NCI-H1092 treated with DMSO at 0.1 percent for 48 hours (cell line): ENCODE measurements around the gene AATK.

Experiments
- DNase-seq: peaks from one replicate; lab custom pipeline; 2025; lab: John Stamatoyannopoulos, UW

Gene AATK

GRCh38 chr17:81195941-81196495, 30.0 kb upstream of the AATK start:
- DNase-seq, result no peak

DNA sequence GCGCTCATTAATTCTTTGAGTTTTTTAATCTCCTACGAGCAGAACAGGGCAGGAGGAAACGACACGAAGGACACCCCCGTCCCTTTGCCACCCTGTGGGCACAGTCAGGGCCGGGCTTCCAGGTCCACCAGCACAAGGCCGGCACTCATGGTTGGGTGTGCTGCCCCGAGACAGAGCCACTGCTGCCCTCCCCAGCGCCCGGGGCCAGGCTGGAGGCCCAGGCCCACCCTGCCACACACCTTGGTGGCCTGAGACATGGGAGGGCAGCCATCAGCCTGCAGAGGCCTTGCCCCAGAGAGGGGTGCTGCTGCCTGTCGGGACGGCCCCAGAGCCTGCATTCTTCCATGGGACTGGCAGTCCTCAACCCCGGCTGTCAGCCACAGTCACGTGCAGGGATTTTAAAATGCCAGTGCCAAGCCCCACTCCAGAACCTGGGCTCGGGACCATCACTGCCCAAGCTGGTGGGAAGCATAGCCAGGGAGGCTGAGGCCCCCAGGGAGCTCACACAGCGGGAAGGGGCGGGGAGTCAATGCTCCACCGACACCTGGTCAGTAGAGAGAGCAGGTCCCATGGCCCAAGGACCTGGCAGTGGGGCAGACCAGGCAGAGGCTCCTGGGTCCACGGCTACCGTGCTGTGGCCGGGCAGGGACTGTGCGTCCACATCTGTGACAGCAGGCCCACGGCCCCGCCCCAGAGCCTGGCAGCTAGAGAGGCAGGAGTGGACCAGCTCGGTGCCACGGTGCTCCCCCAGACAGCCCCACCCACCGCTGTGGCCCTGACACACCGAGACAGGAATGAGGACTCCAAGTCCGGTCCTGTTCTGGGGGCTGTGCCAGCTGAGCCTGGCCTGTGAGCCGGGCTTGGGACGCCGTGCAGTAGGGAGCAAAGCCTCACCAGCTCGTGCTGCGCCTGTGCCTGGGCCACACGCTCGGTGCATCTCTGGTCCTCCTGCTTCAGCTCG, 29.2 kb upstream of the AATK start:
- DNase-seq, result no peak

DNA sequence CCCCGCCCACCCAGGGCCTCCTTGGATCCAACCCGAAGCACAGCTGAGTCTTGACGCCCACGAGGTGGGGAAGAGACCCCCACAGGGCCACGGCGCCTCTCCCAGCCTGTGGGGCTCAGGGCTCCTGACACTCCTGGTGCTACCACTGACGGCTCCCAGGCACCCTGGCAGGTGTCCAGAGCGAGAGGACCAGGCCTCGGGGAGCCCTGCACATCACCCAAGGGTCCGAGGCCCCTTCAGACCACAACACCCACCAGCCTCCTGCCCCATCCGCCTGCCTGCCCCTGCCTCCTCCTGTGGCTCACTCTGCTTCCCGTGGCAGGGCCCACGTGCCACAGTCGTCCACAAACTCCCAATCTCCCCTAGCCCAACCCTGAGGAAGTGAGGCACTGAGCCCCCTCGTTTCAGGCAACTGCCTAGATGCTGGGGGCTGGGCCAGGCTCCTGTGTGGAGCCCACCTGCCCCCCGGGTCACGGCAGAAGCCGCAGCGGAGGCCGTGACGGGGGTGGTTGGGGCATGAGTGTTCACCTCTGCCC, 28.3 kb upstream of the AATK start:
- no peak for DNase-seq

- DNase-seq, result no peak
Observed at GRCh38 chr17:81193470-81194224, 27.6 kb upstream of the AATK start.

DNA sequence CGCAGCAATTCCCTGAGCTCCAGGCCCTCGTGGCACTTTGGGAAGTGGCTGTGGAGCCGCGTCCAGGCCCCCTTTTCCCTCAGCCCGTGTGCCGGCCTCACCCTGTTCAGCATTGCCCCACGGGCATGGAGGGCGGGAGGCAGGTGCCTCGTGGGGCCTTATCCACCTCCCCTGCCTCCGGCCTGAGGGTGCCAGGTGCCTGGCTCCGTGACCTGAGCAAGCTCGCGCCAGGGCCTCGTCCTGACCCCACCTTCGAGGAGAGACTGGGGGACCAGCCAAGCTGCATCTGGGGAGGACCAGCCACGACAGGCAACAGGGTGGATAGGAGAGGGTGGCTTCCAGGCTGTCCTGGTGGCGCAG, 27.0 kb upstream of the AATK start:
- DNase-seq, result no peak

GRCh38 chr17:81192386-81193050, 26.5 kb upstream of the AATK start:
- DNase-seq, result no peak

DNA sequence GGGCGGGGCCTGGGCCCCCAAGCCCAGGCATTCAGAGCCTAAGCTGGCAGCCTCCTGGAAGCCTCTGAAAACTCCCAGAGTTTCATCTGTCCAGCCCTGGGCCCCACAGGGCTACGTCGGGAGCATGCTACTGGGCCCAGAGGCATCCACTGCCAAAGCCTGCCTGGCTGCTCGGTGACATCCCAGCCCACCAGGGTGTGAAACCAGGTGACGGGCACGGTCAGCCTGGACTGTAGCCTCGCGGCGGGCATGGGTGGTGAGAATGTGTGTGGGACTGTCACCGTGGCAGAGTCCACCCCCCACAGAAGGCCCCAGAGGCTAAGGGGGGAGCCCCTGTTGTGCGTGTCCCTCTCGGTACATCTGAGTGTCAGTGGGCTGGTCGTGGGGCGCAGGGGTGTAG, 25.6 kb upstream of the AATK start:
- no peak for DNase-seq

- DNase-seq, result no peak
Observed at GRCh38 chr17:81191116-81191515, 25.1 kb upstream of the AATK start.

DNA sequence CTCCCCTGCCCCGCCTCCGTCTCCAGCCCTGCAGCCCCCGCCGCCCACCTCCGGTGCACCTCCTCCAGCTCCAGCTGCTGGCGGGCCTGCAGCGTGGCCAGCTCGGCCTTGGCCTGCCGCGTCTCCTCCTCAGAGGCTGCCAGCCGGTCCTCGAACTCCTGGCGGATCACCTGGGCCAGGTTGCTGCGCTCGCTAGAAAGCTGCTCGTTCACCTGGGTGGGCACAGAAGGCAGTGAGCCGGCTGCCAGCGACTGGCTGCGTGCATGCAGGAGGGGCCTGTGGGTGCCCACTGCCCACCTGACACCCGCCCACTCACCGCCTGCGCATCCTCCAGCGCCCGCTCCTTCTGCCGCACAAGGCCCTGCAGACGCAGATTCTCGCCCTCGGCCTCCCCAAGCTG, 24.6 kb upstream of the AATK start:
- DNase-seq, result no peak

DNA sequence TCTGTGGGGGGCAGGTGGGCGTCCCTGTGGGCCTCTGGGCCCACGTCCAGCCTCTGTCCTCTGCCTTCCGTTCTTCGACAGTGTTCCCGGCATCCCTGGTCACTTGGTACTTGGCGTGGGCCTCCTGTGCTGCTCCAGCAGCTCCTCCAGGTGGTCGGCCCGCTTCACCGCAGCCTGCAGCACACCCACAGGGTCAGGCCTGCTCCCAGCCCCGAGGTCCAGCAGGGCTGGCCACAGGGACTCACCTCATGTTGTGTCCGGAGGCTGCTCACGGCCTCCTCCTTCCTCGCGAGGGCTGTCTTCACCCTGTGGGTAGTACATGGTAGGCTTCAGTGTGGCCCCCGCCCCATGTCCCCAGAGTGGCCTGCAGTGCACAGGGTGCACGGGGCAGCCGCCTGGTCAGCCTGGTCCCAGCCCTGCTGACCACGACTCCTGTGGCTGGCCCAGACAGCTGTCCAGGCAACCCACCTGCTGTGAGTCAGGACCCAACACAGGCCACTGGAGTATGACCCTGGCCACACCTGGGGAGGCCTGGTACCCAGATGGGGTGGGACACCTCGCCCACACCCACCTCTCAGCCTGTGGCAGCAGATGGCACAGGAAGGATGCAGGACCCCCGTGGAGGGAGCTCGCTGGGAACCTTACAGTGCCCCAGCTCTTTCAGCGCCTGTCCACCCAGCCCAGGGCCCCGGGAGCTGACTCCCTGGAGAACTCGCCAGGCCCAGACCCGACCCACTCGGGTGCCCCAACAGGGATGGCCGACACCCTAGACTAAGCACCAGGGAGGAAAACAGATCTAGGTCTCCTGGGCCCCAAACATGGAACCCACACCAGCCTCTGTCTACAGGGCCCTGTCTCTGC, 23.9 kb upstream of the AATK start:
- peak; percentile 5 for DNase-seq

DNA sequence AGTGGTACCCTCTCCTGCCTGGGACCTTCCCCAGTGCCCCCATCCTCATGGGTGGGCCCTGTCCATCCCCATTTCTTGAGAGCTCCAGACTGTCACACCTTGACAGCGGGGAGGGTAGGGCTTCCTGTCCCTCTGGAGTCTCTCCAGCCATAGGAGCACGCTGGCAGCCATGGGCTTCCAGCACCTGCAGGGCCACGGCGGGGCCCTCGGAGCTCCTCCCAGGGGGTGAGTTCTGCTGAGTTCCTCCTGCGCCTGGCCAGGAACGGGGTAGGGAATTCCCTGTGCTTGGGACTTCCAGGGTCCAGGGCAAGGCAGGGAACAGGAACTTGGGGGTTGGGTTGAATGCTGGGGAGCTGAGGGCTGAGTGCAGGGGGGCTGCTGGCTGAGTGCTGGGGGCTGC, 23.0 kb upstream of the AATK start:
- no peak for DNase-seq

- DNase-seq, result no peak
Observed at GRCh38 chr17:81188491-81188840, 22.4 kb upstream of the AATK start.

GRCh38 chr17:81187586-81188490, 21.8 kb upstream of the AATK start:
- no peak for DNase-seq

GRCh38 chr17:81187120-81187519, 21.1 kb upstream of the AATK start:
- no peak for DNase-seq

GRCh38 chr17:81186203-81186602, 20.2 kb upstream of the AATK start:
- DNase-seq, result no peak

- DNase-seq, result peak; percentile 4
Observed at GRCh38 chr17:81184555-81184954, 18.5 kb upstream of the AATK start.

DNA sequence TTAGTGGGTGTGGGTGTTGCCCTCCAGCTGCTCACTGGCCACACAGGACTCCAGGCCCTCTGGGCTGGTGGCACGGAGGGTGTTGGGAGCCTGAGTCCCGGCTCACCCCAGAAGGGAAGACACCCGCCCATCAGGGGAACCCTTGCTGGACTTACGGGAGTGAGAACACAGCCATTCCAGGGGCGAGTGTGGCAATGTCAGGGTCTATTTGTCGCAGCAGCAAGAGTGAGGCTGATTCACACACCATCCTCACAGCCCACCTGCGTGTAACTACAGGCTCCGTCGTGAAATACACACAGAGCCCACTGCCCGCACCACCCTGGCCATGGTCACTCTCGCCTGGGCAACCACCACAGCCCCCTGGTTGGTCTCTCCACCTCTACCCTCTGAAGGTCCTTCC, 17.8 kb upstream of the AATK start:
- DNase-seq, result no peak

DNA sequence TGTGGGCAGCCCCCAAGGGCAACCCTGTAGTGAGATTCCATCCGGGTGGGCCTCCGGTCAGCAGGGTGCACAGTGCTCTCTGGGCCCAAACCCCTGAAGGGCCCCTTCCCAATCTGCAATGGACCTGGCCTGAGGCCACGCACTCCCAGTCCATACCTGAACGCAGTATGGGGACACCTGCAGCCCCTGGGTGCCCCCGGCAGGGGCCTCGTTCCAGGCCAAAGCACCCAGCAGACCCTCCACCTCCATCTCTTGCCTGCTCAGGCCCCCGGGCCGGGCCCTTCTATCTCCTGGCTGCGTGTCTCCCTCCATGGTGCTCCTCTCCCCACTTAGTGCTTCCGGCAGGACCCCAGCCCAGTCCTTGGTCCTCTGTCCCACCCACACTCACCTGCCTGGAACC, 17.3 kb upstream of the AATK start:
- no peak for DNase-seq

- no peak for DNase-seq
Observed at GRCh38 chr17:81182596-81182995, 16.6 kb upstream of the AATK start.

GRCh38 chr17:81181811-81182185, 15.8 kb upstream of the AATK start:
- no peak for DNase-seq
